Measurements from ENCODE around the gene DHX9. TPM values are rescaled to one million over a fixed set of nuclear protein-coding genes. Genes with fewer than 3 reads are reported as not detected.

The DHX9 gene
- total RNA-seq, 1 experiment from 2014 or later, result 131 TPM

DNA sequence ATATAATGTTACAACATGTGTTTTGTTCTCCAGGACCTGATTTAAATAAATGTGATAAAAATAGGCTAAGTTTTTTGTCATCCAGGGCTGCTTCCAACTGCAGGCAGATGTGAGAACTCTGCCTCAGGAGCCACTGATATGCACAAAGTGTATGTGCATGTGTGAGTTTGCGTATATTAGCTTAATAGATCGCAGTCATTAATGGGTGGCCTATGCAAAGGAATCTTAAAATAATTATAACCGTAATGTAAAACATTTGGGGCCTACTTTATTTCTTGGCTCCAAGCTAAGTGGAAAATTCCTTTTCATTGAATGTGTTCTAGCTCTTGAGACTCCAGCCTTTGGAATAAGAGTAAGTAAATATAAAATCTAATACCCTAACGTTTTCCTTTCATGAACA lies 16.8 kb downstream of the DHX9 start:
- ChIA-PET POLR2A (ENCODE audit: unreplicated experiment) (no interaction called here), CTCF (interaction anchor here (0.6 kb wide), 1 partner anchor 18 kb away, joined by 4 read pairs; no protein-coding TSS in a partner anchor)
- peaks cover 87% of the 10 kb centered on the region for H3K36me3 ChIP-seq (ENCODE audit: low read depth)
- no peak overlapping the region for H2AFZ ChIP-seq
- H3K27ac ChIP-seq, result no peak overlapping the region
- intact Hi-C loops (cut with micrococcal nuclease; ENCODE audit: unreplicated experiment), result loop anchor here (2.0 to 10.0 kb wide), 2 partner anchors 15 to 769 kb away; no protein-coding TSS in a partner anchor
- BruUV-seq (replicated peaks), result no TSS peak
- no peak for DNase-seq
- H3F3A ChIP-seq (ENCODE audit: insufficient read depth, low read depth), result peaks cover 67% of the 10 kb centered on the region
- H3K4me1 ChIP-seq (replicated peaks; ENCODE audit: insufficient read depth), result no peaks in the 10 kb centered on the region
- H3K9me3 ChIP-seq (ENCODE audit: insufficient read depth, low read depth), result no peaks in the 10 kb centered on the region
- H3K79me2 ChIP-seq (ENCODE audit: low read depth), result peaks cover 49% of the 10 kb centered on the region
- no peak for TF ChIP-seq EZH2 (IDR thresholded peaks at IDR 0.05; ENCODE audit: low read depth)
- TF ChIP-seq, protein P1, sequence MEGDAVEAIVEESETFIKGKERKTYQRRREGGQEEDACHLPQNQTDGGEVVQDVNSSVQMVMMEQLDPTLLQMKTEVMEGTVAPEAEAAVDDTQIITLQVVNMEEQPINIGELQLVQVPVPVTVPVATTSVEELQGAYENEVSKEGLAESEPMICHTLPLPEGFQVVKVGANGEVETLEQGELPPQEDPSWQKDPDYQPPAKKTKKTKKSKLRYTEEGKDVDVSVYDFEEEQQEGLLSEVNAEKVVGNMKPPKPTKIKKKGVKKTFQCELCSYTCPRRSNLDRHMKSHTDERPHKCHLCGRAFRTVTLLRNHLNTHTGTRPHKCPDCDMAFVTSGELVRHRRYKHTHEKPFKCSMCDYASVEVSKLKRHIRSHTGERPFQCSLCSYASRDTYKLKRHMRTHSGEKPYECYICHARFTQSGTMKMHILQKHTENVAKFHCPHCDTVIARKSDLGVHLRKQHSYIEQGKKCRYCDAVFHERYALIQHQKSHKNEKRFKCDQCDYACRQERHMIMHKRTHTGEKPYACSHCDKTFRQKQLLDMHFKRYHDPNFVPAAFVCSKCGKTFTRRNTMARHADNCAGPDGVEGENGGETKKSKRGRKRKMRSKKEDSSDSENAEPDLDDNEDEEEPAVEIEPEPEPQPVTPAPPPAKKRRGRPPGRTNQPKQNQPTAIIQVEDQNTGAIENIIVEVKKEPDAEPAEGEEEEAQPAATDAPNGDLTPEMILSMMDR (conservative IDR thresholded peaks at IDR 0.05), result no peak
- H3K9me2 ChIP-seq (ENCODE audit: insufficient read depth), result no peaks in the 10 kb centered on the region
- peaks cover 77% of the 10 kb centered on the region for H4K20me1 ChIP-seq (ENCODE audit: insufficient read depth)
- H3K4me3 ChIP-seq, result no peak overlapping the region
- H3K4me2 ChIP-seq, result no peak overlapping the region
- H3K27me3 ChIP-seq (ENCODE audit: insufficient read depth, low read depth), result no peaks in the 10 kb centered on the region

DNA sequence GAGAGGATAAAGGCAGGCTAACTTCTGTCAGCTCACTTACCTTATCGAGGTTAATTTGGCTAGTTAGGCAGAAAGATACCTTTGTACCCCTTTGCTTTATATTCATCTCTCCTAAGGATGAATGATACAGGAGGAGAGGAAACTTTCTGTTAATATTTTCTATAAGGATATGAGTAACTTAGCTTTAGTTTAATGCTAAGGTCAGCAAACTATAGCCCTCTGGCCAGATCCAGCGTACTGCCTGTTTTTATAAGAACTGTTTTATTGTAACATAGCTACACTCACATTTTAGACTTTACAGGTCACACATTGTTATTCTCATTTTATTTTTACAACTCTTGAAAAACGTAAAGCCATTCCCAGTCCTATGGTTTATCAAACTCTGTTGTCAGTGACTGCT lies 18.1 kb downstream of the DHX9 start:
- no peaks in the 10 kb centered on the region for H3K9me2 ChIP-seq (ENCODE audit: insufficient read depth)
- ChIA-PET POLR2A (ENCODE audit: unreplicated experiment) (no interaction called here), CTCF (no interaction called here)
- no peak for DNase-seq
- intact Hi-C loops (cut with micrococcal nuclease; ENCODE audit: unreplicated experiment), result loop anchor here (10.0 kb wide), 1 partner anchor 768 kb away; no protein-coding TSS in a partner anchor
- H3K27ac ChIP-seq, result no peak overlapping the region
- no peak overlapping the region for H3K4me2 ChIP-seq
- H3K36me3 ChIP-seq (ENCODE audit: low read depth), result peaks cover 85% of the 10 kb centered on the region
- peaks cover 57% of the 10 kb centered on the region for H3F3A ChIP-seq (ENCODE audit: insufficient read depth, low read depth)
- H3K9me3 ChIP-seq (ENCODE audit: insufficient read depth, low read depth), result no peaks in the 10 kb centered on the region
- H4K20me1 ChIP-seq (ENCODE audit: insufficient read depth), result peaks cover 75% of the 10 kb centered on the region
- H3K4me3 ChIP-seq, result no peak overlapping the region
- no TSS peak for BruUV-seq (replicated peaks)
- TF ChIP-seq EZH2 (IDR thresholded peaks at IDR 0.05; ENCODE audit: low read depth), result no peak
- TF ChIP-seq, protein P1 (conservative IDR thresholded peaks at IDR 0.05), result no peak
- no peak overlapping the region for H2AFZ ChIP-seq
- H3K4me1 ChIP-seq (replicated peaks; ENCODE audit: insufficient read depth), result no peaks in the 10 kb centered on the region
- H3K27me3 ChIP-seq (ENCODE audit: insufficient read depth, low read depth), result no peaks in the 10 kb centered on the region
- H3K79me2 ChIP-seq (ENCODE audit: low read depth), result peaks cover 43% of the 10 kb centered on the region

DNA sequence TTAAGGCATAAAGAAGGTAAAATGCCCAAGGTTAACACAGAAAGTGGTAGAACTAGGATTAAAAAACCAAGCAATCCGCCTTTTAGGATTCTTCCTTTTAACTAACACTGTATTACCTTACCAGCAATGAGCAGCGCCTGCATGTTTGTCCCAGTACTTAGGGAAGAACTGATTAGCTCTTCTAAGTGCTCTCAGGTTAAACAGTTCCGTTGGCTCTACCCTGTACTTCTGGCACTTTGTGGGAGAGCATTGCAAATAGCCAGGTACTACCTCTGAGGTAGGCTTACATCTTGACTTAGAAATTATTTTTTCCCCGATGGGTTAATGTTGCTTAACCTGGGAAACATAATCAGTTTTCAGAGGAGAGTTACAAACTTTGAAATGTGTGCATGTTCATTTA lies 21.5 kb downstream of the DHX9 start:
- Histone ChIP-seq H3K36me3 (ENCODE audit: low read depth) (peaks cover 81% of the 10 kb centered on the region), H4K20me1 (ENCODE audit: insufficient read depth) (peaks cover 60% of the 10 kb centered on the region), H2AFZ (no peak overlapping the region), H3F3A (ENCODE audit: insufficient read depth, low read depth) (peaks cover 57% of the 10 kb centered on the region), H3K4me3 (no peak overlapping the region), H3K4me1 (replicated peaks; ENCODE audit: insufficient read depth) (no peaks in the 10 kb centered on the region), H3K9me3 (ENCODE audit: insufficient read depth, low read depth) (no peaks in the 10 kb centered on the region), H3K27ac (no peak overlapping the region), H3K9me2 (ENCODE audit: insufficient read depth) (no peaks in the 10 kb centered on the region), H3K4me2 (no peak overlapping the region), H3K79me2 (ENCODE audit: low read depth) (peaks cover 27% of the 10 kb centered on the region), H3K27me3 (ENCODE audit: insufficient read depth, low read depth) (no peaks in the 10 kb centered on the region)
- TF ChIP-seq, protein P1 (conservative IDR thresholded peaks at IDR 0.05), result no peak
- no peak for TF ChIP-seq EZH2 (IDR thresholded peaks at IDR 0.05; ENCODE audit: low read depth)
- POLR2A ChIA-PET (ENCODE audit: unreplicated experiment), result no interaction called here
- intact Hi-C loops (cut with micrococcal nuclease; ENCODE audit: unreplicated experiment), result loop anchor here (10.0 kb wide), 1 partner anchor 674 kb away; no protein-coding TSS in a partner anchor
- BruUV-seq (replicated peaks), result no TSS peak
- no peak for DNase-seq
- CTCF ChIA-PET, result no interaction called here
